ENCODE data around the gene ZBTB1.

DNA sequence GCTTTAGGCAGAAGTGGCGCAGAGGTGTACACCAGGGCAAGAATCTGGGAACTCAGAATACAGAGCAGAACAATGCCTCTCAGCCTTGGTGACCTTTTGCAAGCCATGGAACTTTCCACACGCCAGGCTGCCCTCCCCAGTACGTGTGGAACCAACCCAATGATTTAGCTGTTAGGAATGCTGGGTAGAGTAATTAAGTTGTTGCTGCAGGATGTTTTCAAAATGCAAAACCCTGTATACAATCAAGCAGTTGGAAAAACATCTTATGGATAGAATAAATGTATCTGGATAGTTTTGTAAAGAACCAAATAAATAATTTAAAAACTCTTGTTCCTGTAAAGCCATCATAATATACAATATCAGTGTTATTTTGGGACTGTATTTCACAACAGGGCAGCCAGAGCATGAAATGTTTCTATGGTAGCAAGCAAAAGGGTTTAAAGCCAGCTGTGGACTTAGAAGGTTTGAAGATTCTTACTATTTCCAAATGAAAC is 64.6 kb downstream of the ZBTB1 start:
- TF ChIP-seq, protein P1, sequence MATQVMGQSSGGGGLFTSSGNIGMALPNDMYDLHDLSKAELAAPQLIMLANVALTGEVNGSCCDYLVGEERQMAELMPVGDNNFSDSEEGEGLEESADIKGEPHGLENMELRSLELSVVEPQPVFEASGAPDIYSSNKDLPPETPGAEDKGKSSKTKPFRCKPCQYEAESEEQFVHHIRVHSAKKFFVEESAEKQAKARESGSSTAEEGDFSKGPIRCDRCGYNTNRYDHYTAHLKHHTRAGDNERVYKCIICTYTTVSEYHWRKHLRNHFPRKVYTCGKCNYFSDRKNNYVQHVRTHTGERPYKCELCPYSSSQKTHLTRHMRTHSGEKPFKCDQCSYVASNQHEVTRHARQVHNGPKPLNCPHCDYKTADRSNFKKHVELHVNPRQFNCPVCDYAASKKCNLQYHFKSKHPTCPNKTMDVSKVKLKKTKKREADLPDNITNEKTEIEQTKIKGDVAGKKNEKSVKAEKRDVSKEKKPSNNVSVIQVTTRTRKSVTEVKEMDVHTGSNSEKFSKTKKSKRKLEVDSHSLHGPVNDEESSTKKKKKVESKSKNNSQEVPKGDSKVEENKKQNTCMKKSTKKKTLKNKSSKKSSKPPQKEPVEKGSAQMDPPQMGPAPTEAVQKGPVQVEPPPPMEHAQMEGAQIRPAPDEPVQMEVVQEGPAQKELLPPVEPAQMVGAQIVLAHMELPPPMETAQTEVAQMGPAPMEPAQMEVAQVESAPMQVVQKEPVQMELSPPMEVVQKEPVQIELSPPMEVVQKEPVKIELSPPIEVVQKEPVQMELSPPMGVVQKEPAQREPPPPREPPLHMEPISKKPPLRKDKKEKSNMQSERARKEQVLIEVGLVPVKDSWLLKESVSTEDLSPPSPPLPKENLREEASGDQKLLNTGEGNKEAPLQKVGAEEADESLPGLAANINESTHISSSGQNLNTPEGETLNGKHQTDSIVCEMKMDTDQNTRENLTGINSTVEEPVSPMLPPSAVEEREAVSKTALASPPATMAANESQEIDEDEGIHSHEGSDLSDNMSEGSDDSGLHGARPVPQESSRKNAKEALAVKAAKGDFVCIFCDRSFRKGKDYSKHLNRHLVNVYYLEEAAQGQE (IDR thresholded peaks at IDR 0.05; ENCODE audit: borderline replicate concordance), result no peak
- TF ChIP-seq, protein P2, sequence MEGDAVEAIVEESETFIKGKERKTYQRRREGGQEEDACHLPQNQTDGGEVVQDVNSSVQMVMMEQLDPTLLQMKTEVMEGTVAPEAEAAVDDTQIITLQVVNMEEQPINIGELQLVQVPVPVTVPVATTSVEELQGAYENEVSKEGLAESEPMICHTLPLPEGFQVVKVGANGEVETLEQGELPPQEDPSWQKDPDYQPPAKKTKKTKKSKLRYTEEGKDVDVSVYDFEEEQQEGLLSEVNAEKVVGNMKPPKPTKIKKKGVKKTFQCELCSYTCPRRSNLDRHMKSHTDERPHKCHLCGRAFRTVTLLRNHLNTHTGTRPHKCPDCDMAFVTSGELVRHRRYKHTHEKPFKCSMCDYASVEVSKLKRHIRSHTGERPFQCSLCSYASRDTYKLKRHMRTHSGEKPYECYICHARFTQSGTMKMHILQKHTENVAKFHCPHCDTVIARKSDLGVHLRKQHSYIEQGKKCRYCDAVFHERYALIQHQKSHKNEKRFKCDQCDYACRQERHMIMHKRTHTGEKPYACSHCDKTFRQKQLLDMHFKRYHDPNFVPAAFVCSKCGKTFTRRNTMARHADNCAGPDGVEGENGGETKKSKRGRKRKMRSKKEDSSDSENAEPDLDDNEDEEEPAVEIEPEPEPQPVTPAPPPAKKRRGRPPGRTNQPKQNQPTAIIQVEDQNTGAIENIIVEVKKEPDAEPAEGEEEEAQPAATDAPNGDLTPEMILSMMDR (IDR thresholded peaks at IDR 0.05; ENCODE audit: poor library complexity, severe bottlenecking), result no peak
- TF ChIP-seq EZH2 (IDR thresholded peaks at IDR 0.05; ENCODE audit: borderline replicate concordance, insufficient read depth, low read length, poor library complexity, severe bottlenecking), result no peak
- TF ChIP-seq POLR2AphosphoS5 (IDR thresholded peaks at IDR 0.05), result no peak
- no peak for TF ChIP-seq EP300 (conservative IDR thresholded peaks at IDR 0.05; ENCODE audit: poor library complexity, severe bottlenecking)
- TF ChIP-seq TAF1 (IDR thresholded peaks at IDR 0.05; ENCODE audit: low read depth), result no peak
- no peak for TF ChIP-seq MXI1 (conservative IDR thresholded peaks at IDR 0.05; ENCODE audit: poor library complexity, severe bottlenecking)
- no peak for TF ChIP-seq RAD21 (conservative IDR thresholded peaks at IDR 0.05)
- no peak for TF ChIP-seq SMC3 (conservative IDR thresholded peaks at IDR 0.05; ENCODE audit: poor library complexity)
